GM21786 (cell line): ENCODE measurements around the gene ASAP2.
"Not testable (repeated sequence)": the region's sequence is repeated elsewhere in the genome, so short reads cannot be mapped to it uniquely, and the experiment has no call there.

Source experiments
- ATAC-seq: cut with Tn5 transposase; IDR thresholded peaks from one replicate; pipeline ENCODE4 v1.9.1; 2021; ENCODE audit not compliant: unreplicated experiment

ASAP2 gene

GRCh38 chr2:9250091-9250490, 43.5 kb downstream of the ASAP2 start:
- ATAC-seq = no peak

- no peak for ATAC-seq
Observed at GRCh38 chr2:9250498-9251153, 44.0 kb downstream of the ASAP2 start.

DNA sequence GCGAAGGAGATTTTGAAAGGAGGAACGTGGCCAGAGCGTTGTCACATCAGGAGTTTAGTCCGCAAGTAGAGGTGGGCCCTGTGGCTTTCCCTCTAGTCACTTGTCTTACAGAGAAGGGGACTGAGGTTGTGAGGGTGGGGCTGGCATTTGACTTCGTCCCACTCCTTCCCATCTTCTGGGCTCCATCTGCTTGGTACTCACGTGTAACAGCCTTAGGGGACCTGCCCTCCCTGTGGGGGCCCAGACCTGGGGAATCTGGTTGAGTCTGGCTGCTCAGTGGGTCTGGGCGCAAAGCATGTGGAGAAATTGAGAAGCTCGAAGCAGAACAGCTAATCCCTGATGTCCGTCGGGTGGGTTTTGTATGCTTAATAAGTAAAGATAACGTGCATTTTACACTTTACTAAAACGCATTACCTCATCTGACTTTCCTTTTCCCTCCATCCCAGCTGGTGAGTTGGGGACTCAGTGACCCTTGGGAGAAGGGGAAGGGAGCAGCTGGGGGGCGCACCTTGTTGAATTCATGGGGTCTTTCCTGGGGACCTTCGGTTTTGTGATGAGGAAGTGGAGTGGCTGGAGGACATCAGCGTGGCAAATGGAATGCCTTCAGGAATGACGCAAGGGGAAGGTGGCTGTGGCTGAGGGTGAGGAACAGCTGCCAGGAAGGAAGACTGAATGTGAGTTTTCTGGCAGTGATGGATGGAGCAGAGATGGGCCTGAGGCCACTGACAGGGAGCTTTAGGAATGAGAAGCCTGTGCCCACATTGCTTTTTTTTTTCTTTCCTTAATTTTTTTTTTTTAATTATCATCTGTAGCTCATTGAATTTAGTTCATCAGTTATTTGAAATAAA, 44.8 kb downstream of the ASAP2 start:
- no peak for ATAC-seq

- no peak for ATAC-seq
Observed at GRCh38 chr2:9252002-9252357, 45.4 kb downstream of the ASAP2 start.

DNA sequence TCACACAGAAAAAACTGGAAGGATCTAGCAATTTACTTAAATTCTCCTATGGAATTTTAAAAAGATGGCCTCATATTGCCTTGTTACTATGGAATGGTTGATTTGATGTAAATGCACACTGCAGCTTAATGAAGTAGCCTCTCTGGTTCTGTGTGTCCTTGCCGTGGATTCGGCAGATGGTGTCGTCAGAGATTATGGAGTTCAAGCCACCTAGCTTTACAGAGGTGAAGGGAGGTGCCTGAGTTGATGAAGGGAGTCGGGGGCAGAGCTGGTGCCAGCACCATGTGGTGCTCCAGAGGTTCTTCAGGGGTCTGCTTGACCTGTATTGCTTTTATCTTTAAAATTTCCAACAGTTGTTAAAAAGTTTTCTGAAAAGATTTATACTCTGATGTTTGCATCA, 48.8 kb downstream of the ASAP2 start:
- ATAC-seq = no peak

- no peak for ATAC-seq
Observed at GRCh38 chr2:9256147-9256546, 49.5 kb downstream of the ASAP2 start.

- no peak for ATAC-seq
Observed at GRCh38 chr2:9256570-9257043, 50.0 kb downstream of the ASAP2 start.

GRCh38 chr2:9258501-9258900, 51.9 kb downstream of the ASAP2 start:
- ATAC-seq = no peak

- no peak for ATAC-seq
Observed at GRCh38 chr2:9258953-9259399, 52.4 kb downstream of the ASAP2 start.

DNA sequence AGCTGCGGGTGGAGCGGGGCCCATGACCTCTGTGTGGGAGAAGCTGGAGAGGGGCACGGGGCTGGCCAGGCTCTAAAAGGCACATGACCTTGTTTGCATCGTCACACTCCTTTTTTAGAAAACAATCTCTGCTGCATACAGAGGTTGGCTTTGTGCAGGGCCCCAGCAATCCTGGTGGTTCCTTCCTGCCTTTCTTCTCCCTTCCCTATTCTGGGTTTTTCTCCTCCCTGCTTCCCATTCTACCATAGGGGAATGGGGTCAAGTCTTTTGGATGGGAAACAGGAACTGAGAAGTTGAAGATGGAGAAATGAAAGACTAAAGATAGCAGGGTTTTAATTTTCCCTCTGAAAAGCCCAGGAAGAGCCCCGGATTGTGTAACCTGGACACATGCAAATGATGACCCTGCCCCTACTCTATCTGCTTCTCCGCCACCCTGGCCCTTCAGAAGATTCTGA, 53.9 kb downstream of the ASAP2 start:
- ATAC-seq = no peak

DNA sequence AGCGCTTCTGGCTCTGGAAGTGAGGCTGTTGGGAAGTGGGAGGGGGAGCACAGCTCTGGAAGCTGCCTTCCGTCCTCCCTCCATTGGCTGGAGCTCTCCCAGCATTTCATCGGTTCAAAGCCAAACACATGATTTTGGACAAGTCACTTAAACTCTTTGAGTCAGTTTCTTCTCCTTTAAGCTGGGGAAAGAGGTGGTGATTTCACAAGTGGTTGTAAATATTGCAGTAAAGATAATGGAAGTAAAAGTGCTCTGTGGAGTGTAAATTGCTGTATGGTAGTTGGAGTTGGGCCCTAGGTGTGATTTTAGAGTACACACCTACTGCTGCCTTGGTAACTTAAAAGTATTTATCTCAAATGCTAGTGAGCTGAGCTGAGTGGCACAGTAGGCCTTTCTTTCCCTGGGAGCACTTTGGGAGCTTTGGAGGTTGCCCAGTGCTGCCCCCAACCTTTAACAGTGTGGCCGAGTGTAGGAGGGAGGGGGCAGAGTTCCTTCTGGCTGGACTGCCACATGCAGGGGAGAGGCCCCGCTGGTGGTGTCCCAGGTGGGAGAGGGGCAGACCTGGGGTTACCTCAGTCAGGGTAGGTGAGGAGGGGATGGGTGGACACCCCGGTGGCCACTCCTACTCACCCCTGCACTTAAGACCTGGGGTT, 54.7 kb downstream of the ASAP2 start:
- ATAC-seq = no peak

DNA sequence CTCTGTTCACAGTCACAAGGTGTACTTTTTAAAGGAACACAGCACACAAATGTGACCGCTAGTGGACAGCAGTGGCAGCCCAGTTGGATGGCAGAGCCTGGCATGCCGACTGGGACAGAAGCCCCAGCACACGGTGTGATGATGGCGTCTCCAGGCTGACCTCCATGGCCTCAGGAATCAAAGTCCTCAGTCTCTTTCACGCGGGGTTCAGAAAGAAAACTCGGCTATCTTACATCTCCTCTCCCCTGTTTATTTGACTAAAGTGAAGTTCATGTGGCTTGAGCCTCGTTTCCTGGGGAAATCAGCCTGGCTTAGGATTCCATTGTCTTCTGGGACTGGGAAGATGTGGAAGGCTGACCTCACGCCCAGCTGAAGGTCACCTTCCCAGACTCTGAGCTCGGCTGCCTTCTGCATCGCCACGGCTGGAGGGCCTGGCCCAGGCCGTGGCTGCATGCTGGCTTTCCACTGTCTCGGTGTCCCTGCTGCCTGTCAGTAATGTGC, 56.1 kb downstream of the ASAP2 start:
- no peak for ATAC-seq

DNA sequence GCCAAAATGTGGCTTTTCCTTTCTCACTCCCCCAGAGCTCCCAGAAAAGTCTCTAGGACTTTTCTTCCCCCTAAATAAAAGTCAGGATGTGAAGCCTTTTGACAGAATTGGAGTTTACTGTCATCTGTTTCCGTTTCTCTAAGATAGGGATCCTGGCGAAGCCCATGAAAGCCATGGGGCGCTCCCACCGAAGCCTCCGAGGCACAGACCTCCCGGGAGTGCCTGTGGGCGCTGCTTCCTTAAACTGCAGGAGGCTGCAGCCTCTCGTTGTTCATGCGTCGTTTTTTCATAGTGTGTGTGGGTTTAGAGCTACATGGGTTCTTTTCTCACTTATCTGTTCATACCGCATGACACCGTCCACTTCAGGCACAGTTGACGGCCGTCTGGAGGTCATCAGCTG, 56.8 kb downstream of the ASAP2 start:
- ATAC-seq = no peak

DNA sequence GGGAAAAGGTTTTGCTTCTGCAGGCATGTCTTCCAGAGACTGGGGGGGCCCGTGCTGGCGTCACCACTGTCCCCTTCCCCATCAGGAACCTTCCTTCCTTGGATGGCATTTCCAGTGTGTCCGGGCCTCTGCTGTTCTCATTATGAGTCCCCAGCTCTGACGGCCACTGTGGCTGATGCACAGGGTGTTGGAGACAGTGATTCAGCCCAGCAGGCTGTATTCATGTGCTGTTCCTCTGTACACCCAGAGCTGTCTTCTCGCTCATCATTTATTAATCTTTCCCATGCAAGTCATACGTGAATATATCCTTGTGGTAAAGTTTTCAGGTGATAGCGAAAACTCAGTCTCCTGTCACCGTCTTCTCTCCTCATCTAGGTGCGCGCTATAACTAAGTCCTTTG, 57.7 kb downstream of the ASAP2 start:
- ATAC-seq = no peak

GRCh38 chr2:9266711-9267110, 60.1 kb downstream of the ASAP2 start:
- ATAC-seq = no peak

DNA sequence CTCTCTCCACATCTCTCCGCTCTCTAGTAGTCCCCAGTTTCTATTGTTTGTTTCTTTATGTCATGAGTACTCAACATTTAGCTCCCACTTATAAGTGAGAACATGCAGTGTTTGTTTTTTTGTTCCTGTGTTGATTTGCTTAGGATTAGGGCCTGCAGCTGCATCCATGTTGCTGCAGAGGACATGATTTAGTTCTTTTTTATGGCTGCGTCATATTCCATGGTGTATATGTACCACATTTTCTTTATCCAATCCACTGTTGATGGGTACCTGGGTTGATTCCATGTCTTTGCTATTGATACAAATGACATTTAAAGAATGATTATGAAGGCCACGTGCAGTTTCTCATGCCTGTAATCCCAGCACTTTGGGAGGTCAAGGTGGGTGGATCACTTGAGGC, 60.7 kb downstream of the ASAP2 start:
- ATAC-seq = not testable (repeated sequence)

- no peak for ATAC-seq
Observed at GRCh38 chr2:9268301-9269080, 61.9 kb downstream of the ASAP2 start.

- ATAC-seq = no peak
Observed at GRCh38 chr2:9269295-9269694, 62.7 kb downstream of the ASAP2 start.

- no peak for ATAC-seq
Observed at GRCh38 chr2:9269695-9270360, 63.2 kb downstream of the ASAP2 start.

- ATAC-seq = no peak
Observed at GRCh38 chr2:9271091-9271490, 64.5 kb downstream of the ASAP2 start.
